ENCODE measurements around the gene SUSD1.
A peak's percentile ranks its signal among the peaks of the same experiment; 100 is the strongest.
"Not testable (repeated sequence)": the region's sequence is repeated elsewhere in the genome, so short reads cannot be mapped to it uniquely, and the experiment has no call there.

The SUSD1 gene

GRCh38 chr9:112094241-112094640 is 80.9 kb downstream of the SUSD1 start:
- DNase-seq: no peak

GRCh38 chr9:112093870-112094216 is 81.3 kb downstream of the SUSD1 start:
- no peak for DNase-seq

- no peak for DNase-seq
These were observed 81.8 kb downstream of the SUSD1 start for GRCh38 chr9:112093147-112093869.

DNA sequence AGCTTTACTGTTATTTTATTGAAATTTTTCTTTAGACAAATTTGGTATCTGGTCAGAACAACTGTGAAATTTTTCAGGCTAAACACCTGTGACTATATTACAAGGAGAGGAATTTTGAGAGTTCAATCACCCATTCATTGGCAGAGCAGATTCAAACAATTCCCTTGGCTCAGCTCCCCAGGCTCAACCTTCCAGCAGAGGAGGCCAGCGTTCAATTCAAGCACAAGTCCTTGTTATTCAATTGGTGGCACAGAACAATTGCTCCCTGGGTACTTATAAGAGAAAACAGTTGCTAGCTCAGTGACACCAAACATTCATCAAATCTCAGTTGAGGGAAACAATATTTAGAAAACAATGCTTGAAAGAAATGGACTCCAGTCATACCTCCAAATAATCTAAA is 83.3 kb downstream of the SUSD1 start:
- DNase-seq: no peak

- DNase-seq: no peak
These were observed 87.6 kb downstream of the SUSD1 start for GRCh38 chr9:112087506-112087905.

GRCh38 chr9:112086627-112087026 is 88.5 kb downstream of the SUSD1 start:
- DNase-seq: no peak

GRCh38 chr9:112084907-112085306 is 90.2 kb downstream of the SUSD1 start:
- DNase-seq: no peak

DNA sequence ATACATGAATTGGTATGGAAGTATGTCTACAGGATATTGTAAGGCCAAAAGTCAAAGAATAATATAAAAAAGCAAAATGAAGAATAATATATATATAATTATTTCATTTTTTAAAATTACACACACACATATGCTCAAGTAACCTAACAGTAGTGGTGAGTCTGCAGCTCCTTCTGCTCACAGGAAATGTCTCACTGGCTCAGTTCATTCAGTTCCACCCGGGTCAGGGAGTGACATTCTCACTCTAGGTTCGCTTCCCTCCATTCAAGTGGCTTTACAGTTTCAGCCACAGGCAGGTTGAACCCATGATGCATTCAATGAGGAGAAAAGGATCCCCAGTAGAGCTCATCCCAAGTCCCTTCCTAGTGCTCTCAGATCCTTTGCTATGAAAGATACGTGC is 90.8 kb downstream of the SUSD1 start:
- DNase-seq: no peak

DNA sequence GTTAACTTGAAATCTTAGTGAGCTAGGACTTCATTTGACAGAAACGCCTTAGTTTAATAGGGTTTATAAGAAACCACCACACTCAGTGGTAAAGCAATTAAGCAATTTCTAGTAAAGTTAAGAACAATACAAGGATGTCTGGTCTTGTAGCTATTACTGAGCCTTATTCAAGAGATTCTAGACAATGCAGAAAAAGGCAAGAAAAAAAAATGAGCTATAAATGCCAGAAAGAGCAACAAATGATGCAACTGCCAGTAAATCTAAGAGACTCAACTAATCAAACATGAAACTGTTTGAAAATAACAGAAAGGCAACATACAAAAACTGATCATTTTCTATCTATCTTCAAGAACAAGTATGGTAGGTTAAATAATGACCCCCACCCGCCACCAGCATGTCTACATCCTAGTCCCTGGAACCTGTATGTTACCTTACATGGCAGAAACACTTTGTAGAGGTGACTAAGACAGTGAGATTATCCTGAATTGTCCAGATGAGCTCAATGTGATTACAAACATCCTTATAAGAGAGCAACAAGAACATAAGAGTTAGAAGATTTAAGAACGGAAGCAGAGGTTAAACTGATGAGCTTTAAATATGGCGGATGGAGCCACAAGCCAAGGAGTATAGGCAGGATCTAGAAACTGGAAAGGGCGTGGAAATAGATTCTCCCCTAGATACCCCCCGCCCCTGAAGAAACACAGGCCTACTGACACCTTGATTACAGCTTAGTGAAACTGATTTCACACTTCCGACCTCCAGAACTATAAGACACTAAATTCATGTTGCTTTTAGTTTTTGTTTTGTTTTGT is 93.0 kb downstream of the SUSD1 start:
- DNase-seq: no peak

DNA sequence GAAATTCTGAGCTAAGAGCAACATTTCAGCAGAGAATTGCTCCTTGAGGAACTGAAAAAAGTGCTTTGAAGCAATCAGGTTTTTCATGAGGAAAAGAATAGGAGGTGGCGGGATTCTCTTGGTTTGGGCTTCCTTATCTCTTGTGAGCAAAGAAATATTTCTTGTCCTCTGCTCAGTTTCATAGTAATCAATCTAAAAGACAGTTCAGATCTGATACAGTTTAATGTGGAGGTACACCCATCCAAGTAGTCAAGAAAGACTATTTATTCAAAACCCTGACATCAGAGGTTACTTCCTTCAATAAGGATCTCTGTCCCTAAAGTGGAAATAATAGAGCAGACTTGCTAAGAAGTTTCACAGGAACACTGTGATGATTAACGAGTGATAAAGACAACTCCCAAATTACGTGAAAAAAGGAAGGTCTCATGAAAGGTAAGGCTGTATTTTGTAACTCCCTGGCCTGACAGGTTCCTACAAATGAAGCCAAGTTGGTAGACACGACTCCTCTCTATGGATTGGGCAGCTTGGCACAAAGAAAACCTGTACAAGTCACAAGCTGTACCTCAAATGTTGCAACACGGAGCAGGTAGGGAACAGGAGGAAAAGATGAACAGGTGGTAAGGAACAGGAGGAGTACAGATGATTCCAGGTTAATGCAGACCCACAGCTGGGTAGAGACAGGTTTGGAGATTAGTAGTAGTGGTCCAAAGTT is 94.1 kb downstream of the SUSD1 start:
- DNase-seq: no peak

DNA sequence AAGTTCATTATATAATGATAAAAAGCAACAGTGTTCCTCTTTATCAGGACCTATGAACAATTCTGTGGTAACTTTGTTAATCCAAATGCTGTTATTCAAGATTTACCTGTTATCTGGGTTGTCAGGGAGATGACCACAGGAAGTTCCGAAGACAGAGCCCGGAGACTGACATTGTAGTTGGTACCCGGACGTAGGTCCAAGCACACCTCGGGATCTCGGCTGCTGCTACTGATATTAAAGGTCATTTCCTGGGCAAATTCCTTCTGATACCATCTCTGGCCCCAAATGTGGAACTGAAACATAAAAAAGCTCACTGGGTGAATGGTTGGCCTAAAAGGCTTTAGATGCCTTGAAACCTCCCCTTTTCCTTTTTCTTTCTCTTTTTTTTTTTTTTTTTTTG is 96.7 kb downstream of the SUSD1 start:
- no peak for DNase-seq

- DNase-seq: no peak
These were observed 98.3 kb downstream of the SUSD1 start for GRCh38 chr9:112076814-112077213.

GRCh38 chr9:112075009-112075378 is 100.1 kb downstream of the SUSD1 start:
- DNase-seq: no peak

DNA sequence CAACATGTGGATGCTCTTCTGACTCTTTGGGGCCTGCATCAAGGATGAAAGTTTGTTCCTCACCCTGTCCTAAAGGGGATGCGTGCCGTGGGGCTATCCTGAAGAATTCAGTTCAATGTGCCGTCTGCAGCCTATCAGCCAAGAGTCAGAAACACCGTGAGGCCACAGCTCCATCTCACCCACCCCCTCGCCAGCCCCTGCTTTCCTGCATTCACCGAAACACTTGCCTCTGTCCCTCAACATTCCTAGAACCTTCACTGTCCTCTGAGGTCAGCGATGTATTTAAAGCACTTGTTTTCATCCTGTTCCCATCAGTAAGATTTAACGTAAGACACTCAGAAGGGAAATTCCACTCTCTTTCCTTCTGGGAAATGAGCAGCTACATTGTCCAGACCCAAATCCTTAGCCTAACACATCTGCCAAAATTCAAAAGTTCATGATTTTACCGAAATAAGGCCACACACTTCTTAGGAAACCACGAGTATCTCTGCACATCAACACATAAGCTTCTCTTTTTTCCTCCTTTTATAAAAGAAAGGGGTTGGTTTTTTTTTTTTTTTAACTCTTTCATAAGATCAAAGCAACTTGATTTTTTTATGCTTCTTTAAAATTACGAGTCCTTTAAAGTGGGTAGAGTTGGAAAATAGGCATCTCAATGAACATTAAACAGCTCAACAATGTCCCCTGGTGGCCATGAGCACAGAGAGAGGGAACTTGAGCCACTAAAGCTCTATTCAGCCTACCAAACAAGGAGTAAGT is 100.7 kb downstream of the SUSD1 start:
- DNase-seq: peak; percentile 70

DNA sequence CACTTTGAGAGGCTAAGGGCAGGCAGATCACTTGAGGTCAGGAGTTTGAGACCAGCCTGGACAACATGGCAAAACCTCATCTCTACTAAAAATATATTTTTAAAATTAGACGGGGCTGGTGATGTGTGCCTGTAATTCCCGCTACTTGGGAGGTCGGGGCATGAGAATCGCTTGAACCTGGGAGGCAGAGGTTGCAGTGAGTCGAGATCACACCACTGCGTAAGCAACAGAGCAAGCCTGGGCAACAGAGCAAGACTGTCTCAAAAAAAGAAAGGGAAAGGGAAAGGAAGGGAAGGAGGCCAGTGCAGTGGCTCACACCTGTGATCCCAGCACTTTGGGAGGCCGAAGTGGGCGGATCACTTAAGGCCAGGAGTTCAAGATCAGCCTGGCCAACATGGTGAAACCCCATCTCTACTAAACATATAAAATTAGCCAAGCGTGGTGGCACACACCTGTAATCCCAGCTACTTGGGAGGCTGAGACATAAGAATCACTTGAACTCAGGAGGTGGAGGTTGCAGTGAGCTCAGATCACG is 101.4 kb downstream of the SUSD1 start:
- DNase-seq: not testable (repeated sequence)

DNA sequence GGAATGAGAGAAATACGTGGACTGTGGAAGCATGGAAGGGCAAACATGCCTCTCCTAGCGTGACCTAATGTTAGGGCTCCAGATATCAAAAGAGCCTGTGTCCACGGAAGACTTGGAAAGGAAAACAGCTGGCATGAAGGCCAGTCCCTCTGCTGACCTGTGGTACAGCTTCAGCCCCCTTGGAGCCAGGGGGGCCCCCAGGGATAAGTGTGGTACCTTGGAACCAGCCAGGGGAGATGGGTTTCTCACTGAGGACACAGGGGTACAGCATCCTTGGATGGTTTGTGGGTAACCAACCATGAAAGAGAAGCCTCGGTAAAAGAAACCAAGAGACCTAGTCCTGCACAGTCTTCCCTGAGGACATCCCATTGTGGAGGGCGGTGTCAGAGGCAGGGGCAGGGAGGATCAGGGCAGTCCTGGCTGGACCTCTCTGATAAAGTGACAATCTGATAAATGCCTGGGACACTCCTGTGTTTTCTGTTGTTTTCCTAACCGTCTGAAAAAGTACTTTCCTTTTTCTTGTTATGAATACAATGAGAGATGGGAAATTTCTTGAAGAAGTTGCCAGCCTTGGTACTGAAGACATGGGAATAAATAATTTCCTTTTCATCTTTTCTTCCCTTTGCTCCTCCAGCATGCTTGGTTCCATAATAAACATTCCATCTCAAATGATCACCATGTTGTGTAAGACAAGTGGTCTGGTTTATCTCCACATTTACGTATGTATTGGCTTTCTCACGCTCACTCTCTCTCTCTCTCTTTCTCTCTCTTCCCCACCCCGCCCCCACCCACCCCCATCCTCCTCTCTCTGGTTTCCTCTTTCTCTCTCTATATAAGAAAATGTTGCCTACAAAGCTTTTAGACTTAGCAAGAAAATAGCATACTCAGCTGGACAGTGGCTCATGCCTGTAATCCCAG is 102.1 kb downstream of the SUSD1 start:
- no peak for DNase-seq

GRCh38 chr9:112069318-112070169 is 105.6 kb downstream of the SUSD1 start:
- DNase-seq: no peak

DNA sequence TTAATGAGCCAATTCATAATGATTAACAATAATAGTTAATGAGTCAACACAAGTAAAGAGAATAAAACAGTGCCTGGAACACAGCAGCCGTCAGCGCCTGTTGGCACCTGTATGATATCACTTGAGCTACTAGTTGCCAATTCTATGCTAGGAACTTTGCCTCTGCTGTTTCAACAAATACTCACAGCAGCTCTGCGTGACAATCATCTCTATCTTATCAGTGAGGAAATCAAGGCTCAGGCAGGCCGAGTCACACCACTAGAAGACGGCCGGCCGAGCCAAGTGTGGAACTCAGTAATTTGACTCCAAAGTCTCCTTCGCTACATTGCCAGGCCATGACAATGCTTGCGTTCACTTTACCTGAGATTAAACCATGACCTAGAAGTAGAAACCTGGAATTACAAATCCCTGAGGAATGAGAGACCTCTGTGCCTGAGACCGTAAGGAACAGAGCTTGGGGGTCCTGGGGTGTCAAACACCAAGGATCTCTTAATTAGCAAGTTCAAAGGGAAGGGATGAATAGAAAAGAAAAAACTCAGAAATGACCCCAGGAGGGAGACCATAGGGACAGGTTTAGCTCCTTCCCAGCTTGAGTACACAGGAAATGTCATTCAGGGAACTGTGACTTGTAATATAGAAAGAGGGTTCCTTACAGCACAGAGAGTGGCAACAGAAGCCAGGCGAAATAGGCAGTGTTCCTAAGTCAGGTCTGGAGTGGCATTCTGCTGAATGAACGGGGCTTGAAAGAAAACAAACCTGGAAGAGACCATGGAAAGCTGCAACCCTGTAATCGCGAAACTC is 109.1 kb downstream of the SUSD1 start:
- no peak for DNase-seq

GRCh38 chr9:112064871-112065270 is 110.2 kb downstream of the SUSD1 start:
- DNase-seq: no peak

GRCh38 chr9:112063586-112063985 is 111.5 kb downstream of the SUSD1 start:
- no peak for DNase-seq

All from activated naive CD4-positive, alpha-beta T cell treated with Interleukin-2 at 50 U/mL for 16 hours (primary cell).